GM19025 (cell line): ENCODE measurements around the gene KBTBD4.

Experiments
- ATAC-seq: cut with Tn5 transposase; IDR thresholded peaks from one replicate; pipeline ENCODE4 v1.9.1; 2021; ENCODE audit warnings: mild to moderate bottlenecking, low read depth, moderate library complexity; ENCODE audit not compliant: unreplicated experiment

Gene KBTBD4

DNA sequence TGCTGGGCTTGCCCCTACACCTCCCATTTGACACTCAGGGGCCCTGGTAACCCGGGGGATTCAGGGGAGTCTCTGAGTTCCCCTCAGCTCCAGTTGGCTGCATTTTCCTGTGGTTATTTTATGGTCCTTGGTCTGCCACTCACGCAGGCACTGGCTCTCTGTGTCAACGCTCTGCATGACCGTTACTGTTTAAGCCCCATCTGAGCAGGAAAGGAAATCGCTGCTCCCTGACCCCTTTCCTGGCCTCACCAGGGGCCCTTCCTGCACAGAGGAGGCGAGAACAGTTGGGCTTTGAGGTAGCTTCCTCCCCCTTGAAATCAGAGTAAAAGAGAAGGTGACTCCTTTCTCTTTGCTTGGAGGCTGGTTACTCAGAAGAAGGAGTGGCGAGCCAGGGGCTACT lies 13.0 kb upstream of the KBTBD4 start:
- no peak for ATAC-seq

DNA sequence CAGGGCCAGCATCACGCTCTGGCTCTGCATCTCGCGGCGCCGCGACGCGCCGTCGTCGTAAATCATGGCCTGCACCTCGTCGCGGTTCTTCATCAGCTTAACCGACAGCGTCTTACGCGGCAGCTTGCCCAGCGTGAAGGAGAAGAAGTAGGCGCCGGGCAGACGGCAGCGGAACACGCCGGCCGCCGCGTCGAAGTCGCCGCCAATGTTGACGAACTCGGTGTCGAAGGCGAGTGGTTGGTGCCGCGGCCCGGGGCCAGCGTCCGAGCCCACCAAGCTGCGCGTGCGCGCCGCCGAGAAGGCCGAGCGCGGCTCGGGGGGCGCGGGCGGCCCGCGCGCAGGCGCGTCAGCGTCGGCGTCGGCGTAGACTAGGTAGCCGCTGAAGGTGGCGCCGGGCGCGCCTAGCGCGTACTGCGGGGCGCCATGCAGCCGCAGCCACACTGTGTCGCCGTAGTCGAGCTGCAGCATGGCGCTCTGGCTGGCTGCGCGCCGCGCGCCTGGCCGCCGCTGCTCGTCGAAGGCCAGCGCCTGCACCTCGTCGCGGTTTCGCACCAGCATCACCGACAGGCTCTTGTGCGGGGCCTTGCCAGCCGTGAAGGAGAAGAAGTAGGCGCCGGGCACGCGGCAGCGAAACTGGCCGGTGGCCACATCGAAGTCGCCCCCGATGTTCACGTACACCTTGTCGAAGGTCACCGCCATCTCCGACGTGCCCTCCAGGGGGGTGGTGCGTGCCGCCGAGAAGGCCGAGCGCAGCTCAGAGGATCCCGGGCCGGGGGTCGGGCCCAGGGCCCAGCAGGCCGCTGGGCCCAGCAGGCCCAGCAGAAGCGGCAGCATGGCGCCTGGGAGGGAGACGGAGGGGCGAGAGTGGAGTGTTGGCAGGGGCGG lies 11.4 kb upstream of the KBTBD4 start:
- no peak for ATAC-seq

DNA sequence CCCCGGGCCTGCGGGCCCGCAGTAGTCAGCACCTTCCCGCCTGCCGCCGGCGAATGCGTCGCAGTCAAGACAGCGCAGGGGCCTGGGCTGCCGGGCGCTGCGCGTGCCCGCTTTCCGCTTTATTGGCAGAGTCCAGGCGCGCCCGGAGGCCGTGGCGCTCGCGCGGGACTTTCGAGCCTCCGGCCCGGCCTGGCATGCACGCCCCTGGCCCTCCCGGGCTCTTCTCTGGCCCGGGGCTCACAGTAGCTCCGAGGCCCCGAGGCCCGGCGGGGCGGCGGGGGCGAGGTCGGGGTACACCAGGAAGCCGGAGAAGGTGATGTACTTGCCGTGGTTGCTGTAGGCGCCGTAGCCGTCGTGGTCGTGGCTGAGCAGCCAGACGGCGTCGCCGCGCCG lies 10.8 kb upstream of the KBTBD4 start:
- ATAC-seq: no peak

DNA sequence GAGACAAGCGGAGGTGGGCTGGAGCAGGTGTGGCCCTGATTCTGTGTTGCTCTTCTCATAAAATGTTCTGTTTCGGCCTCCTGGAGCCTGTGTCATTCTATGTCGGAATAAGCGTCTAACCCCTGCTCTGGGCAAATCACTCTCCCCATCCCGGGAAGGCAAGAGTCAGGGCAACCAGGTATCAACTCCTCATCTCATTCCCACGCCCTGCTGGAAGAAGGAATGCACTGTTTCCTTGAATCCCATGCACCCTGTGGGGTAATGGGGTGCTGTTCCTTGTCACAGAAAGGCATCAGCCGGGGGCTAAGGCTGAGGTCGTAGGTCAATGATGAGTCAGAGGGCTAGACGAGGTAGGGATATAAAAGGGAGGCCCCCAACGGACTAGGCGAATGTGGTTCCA lies 10.3 kb upstream of the KBTBD4 start:
- no peak for ATAC-seq

DNA sequence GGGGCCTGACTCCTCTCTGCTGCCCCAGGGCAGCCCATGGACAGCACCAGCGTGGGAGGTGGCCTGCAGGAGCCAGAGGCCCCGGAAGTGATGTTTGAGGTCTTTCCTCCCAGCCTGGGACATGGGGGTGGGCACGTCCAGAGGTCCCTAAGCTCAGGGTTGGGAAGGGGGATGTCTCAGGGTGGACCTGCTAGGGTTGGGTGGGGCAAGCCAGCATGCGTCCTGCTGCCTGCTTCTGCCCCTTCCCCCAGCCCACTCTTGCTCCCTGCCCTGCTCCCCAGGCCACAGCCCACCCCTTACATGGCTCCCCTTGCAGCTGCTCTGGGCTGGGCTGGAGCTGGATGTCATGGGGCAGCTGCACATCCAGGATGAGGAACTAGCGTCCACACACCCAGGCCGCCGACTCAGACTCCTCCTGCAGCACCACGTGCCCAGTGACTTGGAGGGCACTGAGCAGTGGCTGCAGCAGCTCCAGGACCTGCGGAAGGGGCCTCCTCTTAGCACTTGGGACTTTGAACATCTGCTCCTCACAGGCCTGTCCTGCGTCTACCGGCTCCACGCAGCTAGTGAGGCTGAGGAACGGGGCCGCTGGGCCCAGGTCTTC lies 9.1 kb upstream of the KBTBD4 start:
- no peak for ATAC-seq

DNA sequence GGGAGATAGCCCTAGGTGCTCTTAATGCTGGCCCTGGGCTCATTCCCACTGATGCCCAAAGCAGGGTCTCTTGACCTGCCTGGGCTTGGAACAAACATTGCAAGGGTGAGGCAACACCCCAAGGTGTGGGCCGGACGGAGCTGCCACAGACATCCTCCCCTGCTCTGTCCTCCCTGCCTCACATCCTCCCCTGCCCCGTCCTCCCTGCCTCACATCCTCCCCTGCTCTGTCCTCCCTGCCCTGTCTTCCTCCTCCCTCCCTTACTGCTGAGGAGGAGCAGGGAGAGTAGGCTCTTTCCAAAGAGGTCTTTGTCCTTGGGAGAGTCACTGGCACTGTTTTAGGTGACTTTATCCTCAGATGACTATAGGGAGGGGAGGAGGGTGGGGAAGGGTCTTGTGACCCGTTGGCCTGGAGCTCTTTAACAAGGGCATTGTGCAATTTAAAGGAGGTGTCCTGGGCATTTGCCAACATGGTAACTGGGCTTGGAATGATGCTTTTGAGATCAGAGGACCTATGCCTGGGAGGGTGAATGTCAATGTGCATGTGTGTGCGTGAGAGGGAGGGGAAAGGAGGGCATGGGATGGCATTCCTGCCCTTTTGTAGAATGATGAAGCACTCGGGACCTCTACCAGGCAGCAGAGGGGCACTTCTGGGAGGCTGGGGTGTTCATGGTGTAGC lies 8.4 kb upstream of the KBTBD4 start:
- ATAC-seq: no peak

DNA sequence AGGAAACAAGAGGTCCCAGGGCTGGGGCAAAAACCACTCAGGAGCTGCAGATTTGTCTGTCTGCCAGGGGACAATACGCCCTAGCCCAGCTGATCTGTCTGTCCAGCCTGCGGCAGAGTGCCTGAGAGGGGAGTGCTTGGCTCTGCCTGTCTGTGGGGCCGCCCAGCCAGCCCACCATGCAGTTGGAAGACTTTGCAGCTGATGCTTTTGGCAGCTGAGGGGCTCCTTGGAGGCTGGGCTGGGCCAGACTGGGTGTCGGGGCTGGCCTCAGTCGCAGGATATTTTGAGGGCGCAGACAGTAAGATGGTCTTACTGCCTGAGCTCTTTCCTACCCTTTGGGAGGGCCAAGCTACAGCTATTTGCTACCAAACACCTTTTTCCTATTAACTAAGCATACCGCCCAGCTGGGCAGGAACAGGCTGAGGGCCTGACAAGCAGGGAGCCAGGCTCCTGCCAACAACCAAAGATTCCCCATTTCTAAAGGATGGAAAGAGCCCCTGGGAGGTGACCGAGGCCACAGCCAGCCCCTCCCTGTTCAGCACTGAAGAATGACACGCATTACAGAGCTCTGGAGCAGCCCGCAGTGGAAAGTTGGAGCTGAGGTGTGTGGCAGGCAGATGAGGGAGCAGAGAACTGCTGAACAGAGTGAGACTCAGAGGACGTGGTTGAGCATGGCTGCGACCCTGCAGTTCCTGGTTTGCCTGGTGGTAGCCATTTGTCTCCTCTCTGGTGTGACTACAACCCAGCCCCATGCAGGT lies 7.5 kb upstream of the KBTBD4 start, which contains the start of gene FAM180B:
Gene FAM180B (plus strand): TSS at position 581 of the 758 bp plus-strand sequence. CDS start 91 bp downstream, at position 672.
- ATAC-seq: no peak

DNA sequence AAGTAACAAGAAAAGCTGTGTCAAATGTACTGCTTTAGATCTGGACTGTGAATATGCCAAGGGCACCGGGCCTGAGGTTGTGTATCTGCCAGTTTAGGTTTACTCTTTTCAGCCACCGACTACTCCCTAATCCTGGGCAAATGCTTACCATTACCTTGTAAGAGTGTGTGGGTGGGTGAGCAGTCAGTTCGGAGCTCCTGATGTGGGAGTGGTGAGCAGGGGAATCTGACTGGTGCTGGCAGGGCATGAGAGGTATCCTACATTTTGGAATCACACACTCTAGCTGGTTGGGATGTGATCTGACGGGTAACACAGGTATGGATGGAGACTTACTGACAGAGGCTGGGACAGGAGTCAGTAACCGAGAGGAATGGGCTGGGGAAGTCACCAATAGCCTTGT lies 5.1 kb upstream of the KBTBD4 start:
- ATAC-seq: no peak

DNA sequence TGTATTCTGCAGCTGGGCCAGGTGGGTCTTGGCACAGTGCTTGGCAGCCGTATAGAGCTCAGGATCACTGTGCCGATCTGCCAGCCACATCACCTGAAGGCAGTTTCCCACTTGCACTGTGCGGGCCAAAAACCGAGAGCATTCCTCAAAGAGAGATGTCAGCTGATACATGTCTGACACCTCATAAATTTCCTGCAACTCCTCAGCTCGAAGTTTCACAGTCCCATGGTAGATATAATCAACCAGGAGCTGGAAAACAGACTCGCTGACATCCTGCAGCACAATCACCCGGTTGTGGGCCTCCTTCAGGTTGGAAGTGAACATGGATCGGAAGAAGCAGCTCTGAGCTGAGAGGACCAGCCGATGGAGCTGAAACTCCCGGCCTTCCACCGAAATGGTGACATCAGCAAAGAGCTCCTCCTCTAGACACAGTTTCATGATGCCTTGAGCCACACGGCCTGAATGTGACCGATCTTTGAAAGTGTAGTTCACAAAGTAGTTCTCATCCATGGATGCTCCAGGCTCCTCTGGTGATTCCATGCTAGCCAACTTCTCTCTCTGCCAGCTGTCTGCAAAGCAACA lies 1.2 kb downstream of the KBTBD4 start:
- no peak for ATAC-seq

DNA sequence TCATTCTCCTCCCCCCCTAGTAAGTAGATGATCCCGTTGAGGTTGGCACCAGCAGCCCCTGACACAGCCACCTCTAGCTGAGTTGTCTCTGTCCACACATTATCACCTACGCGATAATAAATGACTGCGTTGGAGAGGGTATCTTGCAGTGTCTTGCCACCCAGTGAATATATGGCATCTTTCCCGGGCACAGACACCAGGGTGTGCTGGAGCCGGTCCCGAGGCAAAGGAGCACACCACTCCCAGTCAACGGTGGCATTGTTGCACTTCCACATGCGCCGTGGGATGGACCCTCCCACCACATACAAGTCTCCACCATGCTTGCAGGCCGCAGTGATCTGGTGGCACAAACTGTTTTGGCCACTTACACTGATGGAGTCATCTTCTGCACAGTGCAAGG lies 5.4 kb downstream of the KBTBD4 start:
- no peak for ATAC-seq

DNA sequence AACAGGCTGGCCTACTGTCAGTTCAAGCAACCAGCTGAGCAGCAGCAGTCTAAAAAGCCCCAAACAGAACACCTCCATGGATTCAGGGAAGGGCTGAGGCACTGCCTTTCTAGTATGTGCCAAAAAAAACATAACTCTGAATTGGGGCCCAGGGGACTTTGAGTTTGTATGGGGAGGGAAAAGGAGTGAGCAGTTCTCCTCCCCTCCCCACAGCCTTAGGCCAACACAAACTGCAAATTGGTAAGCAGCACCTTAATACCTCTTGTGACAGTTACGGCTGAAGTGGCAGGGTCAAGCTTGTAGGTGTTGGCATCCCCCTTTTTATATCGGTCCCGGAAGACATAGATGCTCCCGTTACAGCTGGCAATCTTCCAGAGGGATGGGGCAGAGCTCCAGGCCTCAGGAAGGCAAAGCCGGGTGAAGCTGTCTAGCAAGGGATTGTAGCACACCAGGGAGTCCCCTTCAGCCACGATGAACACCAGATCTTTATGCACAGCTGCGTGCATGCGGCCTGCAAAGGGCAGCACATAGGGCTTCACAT lies 6.0 kb downstream of the KBTBD4 start:
- ATAC-seq: no peak

DNA sequence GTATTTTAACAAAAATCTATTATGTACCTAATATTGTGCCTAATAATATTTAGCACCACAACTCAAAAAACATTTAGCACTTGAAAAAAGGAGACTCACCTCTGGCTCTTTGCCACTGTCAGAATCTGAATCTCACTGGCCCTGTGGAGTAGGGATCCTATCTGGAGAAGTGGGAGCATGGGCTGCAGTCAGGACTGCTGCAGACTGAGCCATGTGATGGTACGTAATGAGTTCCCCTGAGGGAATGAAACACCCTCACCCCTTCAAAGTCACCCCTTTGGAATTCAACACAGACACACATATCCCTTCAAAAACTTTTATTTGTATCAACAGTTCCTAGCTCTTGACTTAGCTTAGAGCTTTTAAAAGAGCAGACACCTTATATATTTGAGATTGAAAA lies 6.9 kb downstream of the KBTBD4 start:
- no peak for ATAC-seq

DNA sequence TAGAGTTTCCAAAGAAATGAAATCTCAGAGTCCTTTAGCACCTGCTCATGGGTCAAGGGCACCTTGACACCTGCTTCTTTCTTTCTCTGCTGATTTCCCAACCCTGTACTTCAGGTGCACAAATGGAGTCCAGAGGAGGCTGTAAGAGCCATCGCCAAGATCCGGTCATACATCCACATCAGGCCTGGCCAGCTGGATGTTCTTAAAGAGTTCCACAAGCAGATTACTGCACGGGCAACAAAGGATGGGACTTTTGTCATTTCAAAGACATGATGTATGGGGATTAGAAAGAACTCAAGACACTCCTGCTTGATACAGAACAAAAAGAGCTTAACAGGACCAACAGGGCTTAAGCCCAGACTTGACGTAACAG lies 7.4 kb downstream of the KBTBD4 start:
- no peak for ATAC-seq

DNA sequence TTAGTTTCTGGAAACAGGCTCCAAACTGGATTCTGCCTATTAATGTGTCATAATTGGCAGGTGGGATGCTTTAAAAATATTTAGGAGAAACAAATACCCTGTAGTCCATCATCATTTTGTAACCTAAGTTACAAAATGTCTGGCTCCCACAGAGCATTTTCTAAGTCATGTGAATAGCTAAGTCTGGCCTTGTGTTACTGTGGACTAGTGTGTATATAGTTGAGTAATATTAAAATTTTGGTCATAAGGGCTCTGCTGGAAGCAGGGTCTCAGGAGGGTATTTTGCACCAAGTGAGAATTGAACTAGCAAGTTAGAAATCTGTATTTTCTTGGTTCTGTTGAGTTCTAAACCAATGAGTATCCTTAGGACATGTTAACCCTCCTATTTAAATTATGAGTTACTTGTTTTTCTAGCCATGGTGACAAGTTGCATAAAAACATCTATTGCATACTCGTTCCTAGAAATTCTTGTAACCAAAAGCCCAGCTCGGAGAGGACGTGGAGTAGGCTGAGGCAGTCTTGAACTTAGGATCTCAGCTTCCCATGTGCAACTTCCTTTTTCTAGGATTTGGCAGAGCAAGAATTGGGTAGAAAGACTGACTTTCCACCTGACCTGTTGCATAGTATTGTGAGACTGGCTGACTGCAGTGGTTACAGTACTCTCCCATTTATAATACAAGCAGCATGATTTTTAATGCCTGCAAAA lies 8.0 kb downstream of the KBTBD4 start:
- ATAC-seq: no peak

DNA sequence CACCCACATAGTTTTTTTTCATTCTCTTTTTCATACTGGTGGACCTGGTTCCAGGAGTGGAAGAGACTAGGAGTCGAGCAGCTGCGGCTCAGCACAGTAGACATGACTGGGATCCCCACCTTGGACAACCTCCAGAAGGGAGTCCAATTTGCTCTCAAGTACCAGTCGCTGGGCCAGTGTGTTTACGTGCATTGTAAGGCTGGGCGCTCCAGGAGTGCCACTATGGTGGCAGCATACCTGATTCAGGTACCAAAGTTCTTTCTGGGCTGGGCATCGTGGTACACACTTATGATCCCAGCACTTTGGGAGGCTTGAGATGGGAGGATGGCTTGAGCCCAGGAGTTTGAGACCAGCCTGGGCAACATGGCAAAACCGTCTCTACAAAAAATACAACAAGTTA lies 9.1 kb downstream of the KBTBD4 start:
- ATAC-seq: no peak

DNA sequence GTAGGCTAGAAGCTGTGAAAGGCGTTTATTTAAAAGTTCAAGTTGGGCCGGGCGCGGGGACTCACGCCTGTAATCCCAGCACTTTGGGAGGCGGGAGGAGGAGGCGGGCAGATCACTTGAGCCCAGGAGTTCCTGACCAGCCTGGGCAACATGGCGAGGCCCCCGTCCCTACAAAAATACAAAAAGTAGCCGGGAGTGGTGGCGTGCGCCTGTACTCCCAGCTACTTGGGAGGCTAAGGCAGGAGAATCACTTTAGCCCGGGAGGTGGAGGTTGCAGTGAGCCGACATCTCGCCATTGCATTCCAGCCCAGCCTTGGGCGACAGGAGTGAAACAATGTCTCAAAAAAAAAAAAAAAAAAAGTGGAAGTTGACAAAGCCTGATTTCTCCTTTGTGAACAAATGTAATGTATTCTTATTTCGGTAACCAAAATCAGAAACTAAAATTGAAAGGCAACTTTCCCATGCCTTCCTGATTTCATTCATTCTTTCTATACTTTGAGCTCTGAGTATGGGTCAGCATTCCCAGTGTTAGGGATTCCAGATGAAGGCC lies 12.5 kb downstream of the KBTBD4 start:
- peak; percentile 2 for ATAC-seq

DNA sequence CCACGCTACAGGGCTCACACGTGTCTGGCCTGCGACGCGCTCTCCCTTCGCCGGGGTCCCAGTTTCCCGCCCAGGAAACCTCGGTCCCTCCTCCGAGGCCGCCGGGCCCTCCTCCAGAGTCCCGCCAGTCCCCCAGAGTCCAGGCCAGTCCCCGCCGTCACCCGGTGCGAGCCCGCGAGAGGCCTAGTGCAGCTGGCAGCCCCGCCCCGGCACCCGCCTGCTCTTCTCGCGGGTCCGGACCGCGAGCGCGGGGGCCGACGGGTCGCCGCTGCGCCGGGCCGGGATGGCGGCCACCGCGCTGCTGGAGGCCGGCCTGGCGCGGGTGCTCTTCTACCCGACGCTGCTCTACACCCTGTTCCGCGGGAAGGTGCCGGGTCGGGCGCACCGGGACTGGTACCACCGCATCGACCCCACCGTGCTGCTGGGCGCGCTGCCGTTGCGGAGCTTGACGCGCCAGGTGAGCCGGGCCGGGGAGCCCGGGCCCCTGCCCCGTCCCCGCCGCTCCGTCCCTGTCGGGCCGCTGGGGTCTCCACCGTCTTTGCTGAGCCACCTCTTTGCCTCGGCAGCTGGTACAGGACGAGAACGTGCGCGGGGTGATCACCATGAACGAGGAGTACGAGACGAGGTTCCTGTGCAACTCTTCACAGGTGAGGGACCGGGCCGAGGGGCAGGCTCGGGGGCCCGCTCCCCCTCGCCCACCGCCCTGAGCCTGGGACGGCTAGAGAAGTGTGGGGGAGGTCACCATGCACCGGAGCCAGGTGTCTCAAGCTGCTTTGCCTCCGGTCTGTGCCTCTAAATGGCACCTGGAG lies 13.2 kb downstream of the KBTBD4 start, which contains the start of gene PTPMT1:
Gene PTPMT1 (plus strand): TSS at position 260 of the 809 bp plus-strand sequence. CDS start 24 bp downstream, at position 284.
- peak; percentile 88 for ATAC-seq

DNA sequence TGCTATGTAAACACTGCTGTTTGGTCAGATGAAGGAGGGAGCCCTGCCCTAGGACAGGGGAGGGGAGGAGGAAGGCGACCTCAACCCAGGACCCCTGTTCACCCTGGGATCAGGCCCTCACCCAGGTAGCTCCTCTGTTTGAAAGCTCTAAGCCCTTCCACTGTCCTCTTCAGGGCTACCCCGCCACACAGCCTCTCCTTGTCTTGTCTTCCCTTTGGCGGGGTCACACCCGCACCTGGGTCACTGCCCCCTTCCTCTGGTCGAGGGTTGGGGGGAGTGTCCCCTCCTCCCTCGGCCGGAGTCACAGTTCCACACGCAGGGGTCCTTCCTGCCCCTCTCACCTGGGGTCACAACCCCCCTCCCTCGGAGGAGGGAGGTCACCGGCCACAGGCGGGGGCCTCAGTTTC lies 13.8 kb downstream of the KBTBD4 start:
- no peak for ATAC-seq
